Fibroblast of lung (primary cell): ENCODE results near the gene SDS.

Experiments
- EZH2 ChIP-seq: IDR thresholded peaks from 2 replicates; pipeline ENCODE4 v1.5.1; 2012; ENCODE audit warnings: low read length, control low read depth, mild to moderate bottlenecking; ENCODE audit errors: missing control alignments
- TF ChIP-seq, protein P1 (sequence below), 2 donors: IDR thresholded peaks in 1 of 2; conservative IDR thresholded peaks in 1 of 2; 1 replicate in 1 of 2; 2 replicates in 1 of 2; pipeline ENCODE4 v1.5.1; 2011 to 2012; ENCODE audit warnings: low read length in 2 of 2, control low read depth in 1 of 2, inconsistent platforms in 1 of 2, low read depth in 1 of 2, mild to moderate bottlenecking in 1 of 2

DNA sequence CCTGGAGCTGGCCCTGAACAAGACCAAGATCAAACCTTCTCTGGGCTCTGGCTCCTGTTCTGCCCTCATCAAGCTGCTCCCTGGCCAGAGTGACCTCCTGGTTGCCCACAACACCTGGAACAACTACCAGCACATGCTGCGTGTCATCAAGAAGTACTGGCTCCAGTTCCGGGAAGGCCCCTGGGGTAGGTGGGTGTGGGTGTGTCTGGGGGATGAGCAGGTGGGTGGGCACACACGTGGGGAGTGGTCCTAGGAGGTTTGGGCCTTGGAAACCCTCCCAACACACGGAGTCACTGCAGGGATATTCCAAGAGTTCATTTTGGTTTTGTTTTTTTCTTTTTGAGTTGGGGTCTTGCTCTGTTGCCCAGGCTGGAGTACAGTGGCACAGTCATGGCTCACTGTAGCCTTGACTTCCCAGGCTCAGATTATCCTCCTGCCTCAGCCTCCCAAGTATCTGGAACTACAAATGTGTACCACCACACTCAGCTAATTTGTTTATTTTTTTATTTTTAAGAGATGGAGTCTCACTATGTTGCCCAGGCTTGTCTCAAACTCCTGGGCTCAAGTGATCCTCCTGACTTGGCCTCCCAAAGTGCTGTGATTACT is 28.8 kb downstream of the SDS start:
- TF ChIP-seq, protein P1, sequence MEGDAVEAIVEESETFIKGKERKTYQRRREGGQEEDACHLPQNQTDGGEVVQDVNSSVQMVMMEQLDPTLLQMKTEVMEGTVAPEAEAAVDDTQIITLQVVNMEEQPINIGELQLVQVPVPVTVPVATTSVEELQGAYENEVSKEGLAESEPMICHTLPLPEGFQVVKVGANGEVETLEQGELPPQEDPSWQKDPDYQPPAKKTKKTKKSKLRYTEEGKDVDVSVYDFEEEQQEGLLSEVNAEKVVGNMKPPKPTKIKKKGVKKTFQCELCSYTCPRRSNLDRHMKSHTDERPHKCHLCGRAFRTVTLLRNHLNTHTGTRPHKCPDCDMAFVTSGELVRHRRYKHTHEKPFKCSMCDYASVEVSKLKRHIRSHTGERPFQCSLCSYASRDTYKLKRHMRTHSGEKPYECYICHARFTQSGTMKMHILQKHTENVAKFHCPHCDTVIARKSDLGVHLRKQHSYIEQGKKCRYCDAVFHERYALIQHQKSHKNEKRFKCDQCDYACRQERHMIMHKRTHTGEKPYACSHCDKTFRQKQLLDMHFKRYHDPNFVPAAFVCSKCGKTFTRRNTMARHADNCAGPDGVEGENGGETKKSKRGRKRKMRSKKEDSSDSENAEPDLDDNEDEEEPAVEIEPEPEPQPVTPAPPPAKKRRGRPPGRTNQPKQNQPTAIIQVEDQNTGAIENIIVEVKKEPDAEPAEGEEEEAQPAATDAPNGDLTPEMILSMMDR (conservative IDR thresholded peaks at IDR 0.05 in 1 of 2, IDR thresholded peaks at IDR 0.05 in 1 of 2; ENCODE audit: low read depth in 1 of 2, low read length in 2 of 2), result no peak
- TF ChIP-seq EZH2, result no peak
